HG02571 (cell line): Measurements from ENCODE around the gene C1QTNF6.

ENCODE experiments used
- ATAC-seq: cut with Tn5 transposase; IDR thresholded peaks from one replicate; pipeline ENCODE4 v1.9.1; 2021; ENCODE audit warnings: mild to moderate bottlenecking, moderate library complexity; ENCODE audit not compliant: unreplicated experiment

C1QTNF6 gene

GRCh38 chr22:37224757-37225420, 36.8 kb upstream of the C1QTNF6 start:
- no peak for ATAC-seq

- no peak for ATAC-seq
Measured at GRCh38 chr22:37223965-37224551, 36.0 kb upstream of the C1QTNF6 start.

GRCh38 chr22:37222440-37222971, 34.5 kb upstream of the C1QTNF6 start:
- ATAC-seq: no peak

GRCh38 chr22:37221424-37222333, 33.6 kb upstream of the C1QTNF6 start:
- ATAC-seq: no peak

- ATAC-seq: no peak
Measured at GRCh38 chr22:37220543-37220981, 32.5 kb upstream of the C1QTNF6 start.

GRCh38 chr22:37219533-37219932, 31.5 kb upstream of the C1QTNF6 start:
- no peak for ATAC-seq

GRCh38 chr22:37218771-37219411, 30.8 kb upstream of the C1QTNF6 start:
- peak; percentile 80 for ATAC-seq

GRCh38 chr22:37218399-37218770, 30.3 kb upstream of the C1QTNF6 start:
- ATAC-seq: no peak

GRCh38 chr22:37215890-37216289, 27.8 kb upstream of the C1QTNF6 start:
- ATAC-seq: no peak

- no peak for ATAC-seq
Measured at GRCh38 chr22:37214731-37215030, 26.6 kb upstream of the C1QTNF6 start.

- ATAC-seq: no peak
Measured at GRCh38 chr22:37213941-37214730, 26.1 kb upstream of the C1QTNF6 start.

- no peak for ATAC-seq
Measured at GRCh38 chr22:37213218-37213855, 25.3 kb upstream of the C1QTNF6 start.

GRCh38 chr22:37212174-37212906, 24.3 kb upstream of the C1QTNF6 start, which contains the start of gene SSTR3:
SSTR3 (minus strand) TSS chr22:37212477; CDS start chr22:37207803, 4,674 bp downstream.
- ATAC-seq: no peak

- no peak for ATAC-seq
Measured at GRCh38 chr22:37211866-37212173, 23.8 kb upstream of the C1QTNF6 start.

- ATAC-seq: no peak
Measured at GRCh38 chr22:37211075-37211865, 23.2 kb upstream of the C1QTNF6 start.

GRCh38 chr22:37210041-37210803, 22.2 kb upstream of the C1QTNF6 start:
- ATAC-seq: no peak

GRCh38 chr22:37209140-37209845, 21.2 kb upstream of the C1QTNF6 start:
- no peak for ATAC-seq
